HS-27A (cell line): ENCODE results near the gene LHFPL2.
"Not testable (repeated sequence)": the region's sequence is repeated elsewhere in the genome, so short reads cannot be mapped to it uniquely, and the experiment has no call there.

Source experiments
- DNase-seq: peaks from one replicate; pipeline ENCODE4 v3.0.0-alpha.2; 2012; ENCODE audit warnings: low read depth, missing footprints

LHFPL2 gene

DNA sequence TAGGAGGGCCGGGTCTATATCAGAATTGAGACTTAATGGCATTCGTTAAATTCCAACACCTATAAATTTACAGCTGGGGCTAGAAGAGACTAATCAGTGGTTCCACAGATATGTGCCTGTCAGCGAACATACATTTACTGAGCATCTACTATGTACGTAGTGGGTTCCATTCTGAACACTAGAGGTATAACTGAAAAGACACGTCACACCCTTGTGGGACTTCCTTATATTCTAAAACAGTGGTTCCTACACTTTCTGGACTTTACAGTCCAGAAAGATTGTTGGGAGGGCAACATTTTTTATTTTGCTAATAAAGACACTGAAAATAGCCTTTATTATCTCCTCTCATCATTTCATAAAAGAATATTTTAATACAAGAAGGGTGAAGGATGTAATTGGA, 147.7 kb downstream of the LHFPL2 start:
- no peak for DNase-seq

GRCh38 chr5:78500028-78500427, 148.5 kb downstream of the LHFPL2 start:
- DNase-seq: no peak

GRCh38 chr5:78499485-78499884, 149.1 kb downstream of the LHFPL2 start:
- no peak for DNase-seq

GRCh38 chr5:78497573-78498533, 150.7 kb downstream of the LHFPL2 start:
- no peak for DNase-seq

DNA sequence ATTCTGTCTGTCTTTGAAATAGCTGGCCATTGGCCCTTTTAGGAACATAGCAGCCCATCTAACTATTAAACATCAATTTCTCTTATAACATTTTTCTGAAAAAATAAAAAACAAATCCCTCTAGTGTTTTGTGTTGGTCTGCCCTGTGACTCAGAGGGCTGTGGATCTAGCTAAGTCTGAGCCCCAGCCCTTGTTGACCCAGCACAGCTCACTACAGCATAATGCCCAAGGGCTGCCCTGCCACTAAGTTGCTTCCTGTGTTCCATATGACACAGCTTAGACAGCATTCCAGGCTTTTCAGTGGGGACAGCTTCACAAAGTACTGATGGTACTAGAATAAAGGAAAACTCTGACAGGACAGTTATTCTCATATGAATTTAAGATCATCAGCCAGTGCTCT, 152.2 kb downstream of the LHFPL2 start:
- DNase-seq: no peak

- DNase-seq: no peak
These were observed 152.8 kb downstream of the LHFPL2 start for GRCh38 chr5:78495800-78496199.

DNA sequence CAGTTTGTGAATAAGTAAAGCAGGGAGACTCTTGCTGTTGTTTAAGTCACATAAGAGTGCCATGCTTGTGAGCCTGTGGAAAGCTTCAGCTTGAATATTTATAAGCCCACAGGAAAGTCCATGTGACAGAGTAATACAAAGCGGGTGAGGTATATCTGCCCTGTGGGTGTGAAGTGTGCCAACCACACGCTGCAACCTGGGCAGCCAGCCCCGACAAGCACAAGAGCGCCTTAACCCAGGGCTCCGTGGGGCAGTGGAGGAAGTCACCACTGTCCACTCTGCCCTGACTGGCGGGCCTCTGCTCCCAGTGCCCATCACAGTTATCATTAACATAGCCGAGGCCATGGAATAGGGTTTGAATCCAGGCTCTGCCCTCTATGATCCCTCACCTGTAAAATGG, 155.9 kb downstream of the LHFPL2 start:
- DNase-seq: no peak

- no peak for DNase-seq
These were observed 156.3 kb downstream of the LHFPL2 start for GRCh38 chr5:78492224-78492623.

- DNase-seq: no peak
These were observed 157.7 kb downstream of the LHFPL2 start for GRCh38 chr5:78490709-78491485.

DNA sequence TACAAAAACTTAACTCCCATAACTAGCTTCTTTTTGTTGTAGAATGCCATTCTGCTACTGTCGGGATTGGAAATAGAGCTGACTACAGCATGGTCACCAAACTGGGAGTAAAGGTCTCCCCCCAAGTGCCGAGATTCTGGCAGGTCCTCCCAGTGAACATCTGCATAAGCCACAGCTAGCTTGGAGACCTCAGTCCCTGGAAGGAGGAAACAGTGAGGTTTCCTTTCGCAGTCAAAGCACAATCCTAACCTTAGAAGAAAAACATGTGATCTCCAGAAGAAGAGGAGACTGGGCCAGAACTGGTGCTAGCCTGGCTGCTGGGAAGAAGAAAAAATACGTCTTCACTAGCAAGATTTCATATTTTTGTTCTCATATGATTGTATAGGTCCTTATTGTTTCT, 160.7 kb downstream of the LHFPL2 start:
- DNase-seq: no peak

GRCh38 chr5:78486218-78486617, 162.4 kb downstream of the LHFPL2 start:
- DNase-seq: no peak

DNA sequence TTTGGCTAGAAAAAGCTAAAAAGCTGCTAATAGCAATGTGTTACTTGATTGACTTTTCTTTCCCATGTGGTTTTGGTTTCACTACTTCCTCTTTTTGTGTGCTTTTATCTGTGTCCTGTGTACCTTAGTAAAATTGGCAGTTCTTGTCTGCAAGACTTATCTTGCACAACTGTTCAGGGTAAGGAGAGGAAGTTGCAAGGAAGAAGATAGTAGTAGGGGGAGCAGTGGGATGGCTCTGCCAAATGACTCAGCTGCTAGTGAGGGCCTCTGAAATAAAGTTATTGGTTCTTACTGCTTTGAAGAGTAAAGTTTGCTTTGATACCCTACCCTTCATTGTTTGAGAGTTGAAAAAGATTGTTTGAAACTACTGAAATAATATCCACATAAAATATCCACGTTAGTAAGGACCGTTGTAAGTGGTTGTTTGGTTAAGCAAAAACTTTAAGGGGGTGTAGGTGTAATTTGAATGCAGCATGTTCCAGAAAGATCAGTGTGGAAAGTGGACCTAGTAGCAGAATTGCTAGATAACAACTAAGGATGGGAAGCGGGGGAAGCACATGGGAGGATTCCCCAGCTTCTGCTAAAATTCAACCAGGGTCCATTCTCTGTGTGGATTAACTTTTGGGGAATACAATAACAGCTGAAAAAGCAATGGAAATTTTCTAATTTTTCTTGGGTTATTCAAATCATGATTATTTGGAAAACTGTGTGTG, 164.6 kb downstream of the LHFPL2 start:
- DNase-seq: no peak

GRCh38 chr5:78482948-78483347, 165.6 kb downstream of the LHFPL2 start:
- DNase-seq: no peak

- DNase-seq: no peak
These were observed 171.8 kb downstream of the LHFPL2 start for GRCh38 chr5:78476795-78477194.

GRCh38 chr5:78475370-78475769, 173.2 kb downstream of the LHFPL2 start:
- no peak for DNase-seq

DNA sequence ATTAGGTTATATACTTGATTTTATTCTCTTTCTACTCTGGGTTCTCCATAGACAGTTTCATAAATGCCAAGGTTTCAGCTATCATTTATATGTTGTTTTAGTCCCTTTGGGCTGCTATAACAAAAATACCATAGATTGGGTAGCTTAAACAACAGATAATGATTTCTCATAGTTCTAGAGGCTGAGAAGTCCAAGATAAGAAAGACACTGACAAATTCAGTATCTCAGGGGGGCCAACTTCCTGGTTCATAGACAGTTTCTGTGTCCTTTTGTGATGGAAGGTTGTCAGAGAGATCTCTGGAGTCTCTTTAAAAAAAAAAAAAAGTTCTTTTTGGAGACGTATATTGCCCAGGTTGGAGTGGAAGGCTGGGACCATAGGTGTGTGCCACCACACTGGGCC, 174.8 kb downstream of the LHFPL2 start:
- no peak for DNase-seq

GRCh38 chr5:78472469-78473106, 176.0 kb downstream of the LHFPL2 start:
- DNase-seq: no peak

DNA sequence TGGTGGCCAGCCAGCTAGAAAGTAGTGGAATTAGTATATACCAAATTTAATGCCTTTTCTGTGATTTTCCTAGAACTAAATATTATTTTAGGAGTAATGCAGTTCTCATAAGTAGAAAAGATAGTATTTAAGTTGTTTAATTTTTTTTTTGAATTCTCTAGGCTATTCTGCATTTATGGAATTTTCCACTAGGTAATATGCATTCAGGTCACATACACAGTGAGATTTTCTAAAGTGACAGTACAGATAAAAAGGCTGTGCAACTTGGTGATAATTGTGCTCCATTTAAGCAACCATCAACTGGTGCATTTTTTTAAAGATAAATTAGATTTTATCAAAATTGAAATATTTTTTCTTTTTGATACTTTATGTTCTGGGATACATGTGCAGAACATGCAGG, 176.7 kb downstream of the LHFPL2 start:
- no peak for DNase-seq

- DNase-seq: no peak
These were observed 180.7 kb downstream of the LHFPL2 start for GRCh38 chr5:78467752-78468357.

DNA sequence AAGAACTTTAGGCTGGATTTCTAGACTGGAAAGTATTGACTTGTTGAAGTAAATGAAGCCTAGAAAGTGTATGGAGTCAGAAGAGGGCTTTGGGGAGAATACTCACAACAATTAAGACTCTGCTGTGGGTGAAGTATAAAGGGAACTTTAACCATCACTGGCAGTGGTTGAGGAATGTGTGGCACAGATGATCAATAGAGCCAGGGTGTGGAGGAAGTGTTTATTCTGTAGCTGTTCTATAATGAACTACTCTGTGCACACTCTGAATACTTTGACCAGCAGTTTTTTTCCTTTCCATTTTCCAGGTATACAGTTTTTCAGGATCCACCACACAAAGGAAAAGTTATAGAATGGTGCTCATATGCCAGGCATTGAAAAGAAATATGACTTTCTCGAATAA, 181.4 kb downstream of the LHFPL2 start:
- DNase-seq: no peak

DNA sequence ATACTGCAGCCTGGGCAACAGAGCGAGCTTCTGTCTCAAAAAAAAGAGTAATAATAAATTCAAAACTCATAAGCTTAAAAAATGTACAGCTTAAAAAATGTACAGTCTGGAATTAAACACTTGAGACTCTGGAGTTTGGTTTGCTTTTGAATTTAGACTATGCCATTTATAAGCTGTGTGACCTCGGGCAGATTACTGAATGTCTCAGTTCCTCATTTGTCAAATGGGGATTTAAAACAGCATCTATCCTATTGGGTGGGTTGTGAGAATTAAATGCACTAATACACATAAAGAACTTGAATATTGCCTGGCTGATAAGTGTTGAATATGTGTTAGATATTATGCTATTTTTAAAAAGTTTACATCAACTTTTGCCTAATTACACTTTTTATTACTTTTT, 189.7 kb downstream of the LHFPL2 start:
- no peak for DNase-seq

DNA sequence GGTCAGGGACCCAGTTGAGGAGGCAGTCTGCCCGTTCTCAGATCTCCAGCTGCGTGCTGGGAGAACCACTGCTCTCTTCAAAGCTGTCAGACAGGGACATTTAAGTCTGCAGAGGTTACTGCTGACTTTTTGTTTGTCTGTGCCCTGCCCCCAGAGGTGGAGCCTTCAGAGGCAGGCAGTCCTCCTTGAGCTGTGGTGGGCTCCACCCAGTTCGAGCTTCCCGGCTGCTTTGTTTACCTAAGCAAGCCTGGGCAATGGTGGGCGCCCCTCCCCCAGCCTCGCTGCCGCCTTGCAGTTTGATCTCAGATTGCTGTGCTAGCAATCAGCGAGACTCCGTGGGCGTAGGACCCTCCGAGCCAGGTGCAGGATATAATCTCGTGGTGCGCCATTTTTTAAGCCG, 191.1 kb downstream of the LHFPL2 start:
- DNase-seq: not testable (repeated sequence)
